ENCODE measurements around the gene OR1D5. TPM values are rescaled to one million over a fixed set of nuclear protein-coding genes. Genes with fewer than 3 reads are reported as not detected.

Gene OR1D5
- total RNA-seq, 1 donor from 2014 or later: not detected

Other genes starting within 250 kb of the OR1D5 start
- gene OR1D2, start 40.8 kb upstream of the OR1D5 start, total RNA-seq: not detected
- not detected for gene OR1G1, start 63.9 kb upstream of the OR1D5 start, total RNA-seq
- not detected for gene OR1A2, start 133.9 kb upstream of the OR1D5 start, total RNA-seq
- not detected for gene OR1A1, start 144.1 kb upstream of the OR1D5 start, total RNA-seq
- not detected for gene OR3A1, start 234.8 kb upstream of the OR1D5 start, total RNA-seq

All from mesenteric fat pad (tissue), 1 donor.